ENCODE measurements around the gene IFI30.

Gene IFI30

DNA sequence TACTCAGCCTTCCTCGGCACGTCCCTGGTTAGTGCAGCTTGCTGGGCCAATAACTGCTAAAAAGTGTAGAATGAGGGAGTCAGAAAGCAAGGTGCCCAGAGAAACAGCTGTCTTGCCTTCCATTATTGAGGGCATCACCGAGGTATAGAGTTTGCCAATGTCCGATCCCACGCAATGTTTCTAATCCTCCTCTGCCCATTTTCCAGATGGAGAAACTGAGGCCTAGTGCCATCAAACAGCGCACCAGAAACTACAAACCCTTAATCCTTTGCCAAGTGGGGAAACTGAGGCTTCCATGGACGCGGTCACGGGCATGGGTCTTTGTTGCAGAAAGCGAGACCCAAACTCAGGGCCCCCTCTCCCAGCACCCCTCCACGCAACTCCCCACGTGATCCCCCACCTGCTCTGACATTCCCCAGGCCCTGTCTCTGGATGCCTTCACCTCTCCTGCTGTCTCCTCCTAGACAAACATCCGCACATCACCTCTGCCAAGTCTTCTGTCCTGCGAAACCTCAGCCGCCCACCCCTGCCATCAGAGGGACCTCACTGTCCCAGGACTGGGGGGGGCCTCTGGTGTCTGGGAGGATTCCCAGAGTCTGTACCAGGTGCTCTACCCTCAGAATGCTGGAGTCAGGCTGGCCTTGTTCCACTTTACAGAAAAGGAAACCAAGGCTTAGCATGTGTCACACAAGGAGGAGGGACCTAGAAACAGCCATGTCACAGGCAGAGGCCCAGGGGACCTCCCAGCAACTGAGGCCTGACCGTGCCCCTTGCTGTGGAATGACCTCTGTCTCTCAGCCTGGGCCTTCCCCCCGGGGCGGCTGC is 53.6 kb downstream of the IFI30 start:
- DNase-seq: no peak
